Measurements from ENCODE around the gene ARHGAP44. TPM values are rescaled to one million over a fixed set of nuclear protein-coding genes. Genes with fewer than 3 reads are reported as not detected.

Gene ARHGAP44
- total RNA-seq, 1 experiment from 2014 or later = 7.3 TPM

DNA sequence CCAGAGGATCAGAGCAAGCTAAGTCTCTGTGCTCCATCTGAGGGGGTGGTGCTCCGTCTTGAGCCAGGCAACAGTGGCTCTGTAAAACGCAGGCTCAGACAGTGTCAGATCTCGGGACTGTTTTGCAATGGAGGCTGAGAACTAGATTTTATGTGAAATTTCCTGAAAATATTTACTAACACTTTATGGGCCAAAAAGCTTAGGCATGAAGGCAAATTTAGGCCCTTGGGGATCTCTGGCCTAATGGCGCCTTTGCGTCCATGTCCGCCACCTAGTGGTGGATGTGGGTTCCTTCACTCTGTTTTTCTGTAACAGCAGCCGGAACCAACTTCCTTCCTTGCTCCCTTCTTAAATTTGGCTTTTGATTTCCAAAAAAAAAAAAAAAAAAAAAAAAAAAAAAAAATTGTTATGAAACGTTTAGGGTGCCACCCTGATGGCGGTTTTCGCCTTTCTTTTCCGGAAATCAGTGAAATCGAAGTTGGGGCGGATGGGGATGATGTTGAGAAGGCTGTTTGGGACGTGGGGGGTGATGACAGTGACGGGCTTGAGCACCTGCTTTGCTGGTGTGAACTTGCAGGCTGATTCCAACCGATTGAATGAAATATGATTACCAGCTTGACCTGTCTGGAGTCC, 242.5 kb downstream of the ARHGAP44 start:
- H2AFZ ChIP-seq (ENCODE audit: low read depth, low read length, poor library complexity, severe bottlenecking) = peak overlapping the region; percentile 87
- no TSS peak for BruUV-seq (replicated peaks)
- H3K36me3 ChIP-seq (ENCODE audit: control insufficient read depth in 1 of 2, insufficient read depth in 2 of 2, low read length in 2 of 2) = no peaks in the 10 kb centered on the region
- ChIA-PET RAD21 (ENCODE audit: low non-redundant PET in 1 of 2, low total read pairs in 2 of 2, uncharacterized antibody in 2 of 2, unreplicated experiment in 2 of 2) (no interaction called here), POLR2A (interaction anchor here (1.8 kb wide), 1 partner anchor 13 kb away, joined by 19 read pairs; the partner anchor contains the start of gene ELAC2), CTCF (interaction anchor here (0.6 to 4.5 kb wide), 16 partner anchors 8 to 1895 kb away, joined by 3 to 46 read pairs (median 4); partner anchors contain the start of genes ELAC2 and ZNF18)
- DNase-seq (ENCODE audit: low read depth, low spot score) = peak; percentile 45
- no peaks in the 10 kb centered on the region for H3K4me1 ChIP-seq (ENCODE audit: control insufficient read depth in 1 of 2, insufficient read depth in 2 of 2, low read length in 2 of 2)
- H3K9me2 ChIP-seq (ENCODE audit: insufficient read depth) = no peaks in the 10 kb centered on the region
- H3K9me3 ChIP-seq (ENCODE audit: control insufficient read depth in 1 of 2, insufficient read depth in 1 of 2, low read depth in 1 of 2, low read length in 2 of 2) = no peaks in the 10 kb centered on the region
- H3K4me3 ChIP-seq (replicated peaks in 1 of 2; ENCODE audit: low read depth in 1 of 2, low read length in 2 of 2) = no peak overlapping the region
- no peak overlapping the region for H3K4me2 ChIP-seq (ENCODE audit: low read length)
- H3K9ac ChIP-seq (ENCODE audit: low read length) = no peak overlapping the region
- no peak overlapping the region for H3K27ac ChIP-seq (ENCODE audit: low read depth, low read length)
- TF ChIP-seq SRF (IDR thresholded peaks at IDR 0.05; ENCODE audit: low read depth) (no peak), YY1 (IDR thresholded peaks at IDR 0.05; ENCODE audit: extremely low read depth, insufficient replicate concordance, low read depth, low read length) (peak; percentile 73), ZFX (IDR thresholded peaks at IDR 0.05) (peak; percentile 44), EZH2 (IDR thresholded peaks at IDR 0.05) (no peak), RAD21 (IDR thresholded peaks at IDR 0.05; ENCODE audit: low read depth) (peak; percentile 38; the same call in 1 of the 2 replicates), POLR2AphosphoS5 (IDR thresholded peaks at IDR 0.05; ENCODE audit: low read depth, low read length) (no peak)
- TF ChIP-seq, protein P1, sequence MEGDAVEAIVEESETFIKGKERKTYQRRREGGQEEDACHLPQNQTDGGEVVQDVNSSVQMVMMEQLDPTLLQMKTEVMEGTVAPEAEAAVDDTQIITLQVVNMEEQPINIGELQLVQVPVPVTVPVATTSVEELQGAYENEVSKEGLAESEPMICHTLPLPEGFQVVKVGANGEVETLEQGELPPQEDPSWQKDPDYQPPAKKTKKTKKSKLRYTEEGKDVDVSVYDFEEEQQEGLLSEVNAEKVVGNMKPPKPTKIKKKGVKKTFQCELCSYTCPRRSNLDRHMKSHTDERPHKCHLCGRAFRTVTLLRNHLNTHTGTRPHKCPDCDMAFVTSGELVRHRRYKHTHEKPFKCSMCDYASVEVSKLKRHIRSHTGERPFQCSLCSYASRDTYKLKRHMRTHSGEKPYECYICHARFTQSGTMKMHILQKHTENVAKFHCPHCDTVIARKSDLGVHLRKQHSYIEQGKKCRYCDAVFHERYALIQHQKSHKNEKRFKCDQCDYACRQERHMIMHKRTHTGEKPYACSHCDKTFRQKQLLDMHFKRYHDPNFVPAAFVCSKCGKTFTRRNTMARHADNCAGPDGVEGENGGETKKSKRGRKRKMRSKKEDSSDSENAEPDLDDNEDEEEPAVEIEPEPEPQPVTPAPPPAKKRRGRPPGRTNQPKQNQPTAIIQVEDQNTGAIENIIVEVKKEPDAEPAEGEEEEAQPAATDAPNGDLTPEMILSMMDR (IDR thresholded peaks at IDR 0.05 in 2 of 3, conservative IDR thresholded peaks at IDR 0.05 in 1 of 3; ENCODE audit: borderline replicate concordance in 1 of 3, insufficient read depth in 1 of 3, low read depth in 2 of 3, low read length in 2 of 3) = peak; percentile 47 to 89 (median 86); a peak in 5 of 6 replicates
- TF ChIP-seq, protein P2, sequence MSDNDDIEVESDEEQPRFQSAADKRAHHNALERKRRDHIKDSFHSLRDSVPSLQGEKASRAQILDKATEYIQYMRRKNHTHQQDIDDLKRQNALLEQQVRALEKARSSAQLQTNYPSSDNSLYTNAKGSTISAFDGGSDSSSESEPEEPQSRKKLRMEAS (IDR thresholded peaks at IDR 0.05) = no peak
- peak; percentile 82 for ATAC-seq
- no peaks in the 10 kb centered on the region for H3K27me3 ChIP-seq (ENCODE audit: insufficient read depth, low read length)
- intact Hi-C loops (cut with micrococcal nuclease) = loop anchor here (5.0 kb wide), 1 partner anchor 1270 kb away; the partner anchor contains the start of gene HS3ST3B1
- no peaks in the 10 kb centered on the region for H3K79me2 ChIP-seq (ENCODE audit: insufficient read depth, low read length)
- no peaks in the 10 kb centered on the region for H4K20me1 ChIP-seq (ENCODE audit: insufficient read depth)
